ENCODE results near the gene PLD1. TPM values are rescaled to one million over a fixed set of nuclear protein-coding genes. Genes with fewer than 3 reads are reported as not detected.

The PLD1 gene
- total RNA-seq, 4 donors from 2014 or later = 30.9 to 67.9 (median 56.0) TPM

DNA sequence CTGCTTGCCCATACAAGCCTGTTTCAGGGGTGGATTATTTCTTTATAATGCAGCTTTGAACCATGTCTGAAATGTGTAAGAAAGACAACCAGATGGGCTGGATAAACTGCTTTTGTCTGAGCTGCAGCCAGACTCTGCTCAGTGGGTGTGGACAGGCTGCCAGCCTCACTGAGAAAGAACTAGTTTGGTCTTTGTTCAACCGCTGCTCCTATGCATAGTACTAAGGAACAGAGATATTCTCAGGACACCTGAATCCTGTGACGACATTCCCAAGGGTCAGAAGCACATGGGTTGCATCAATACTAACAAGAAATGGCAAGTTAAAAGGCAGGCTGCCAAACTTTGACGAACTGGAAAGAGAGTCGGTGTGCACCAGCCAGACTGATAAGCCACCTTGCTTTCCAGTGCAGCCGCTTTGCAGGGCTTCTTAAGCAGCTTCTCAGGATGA lies 57.2 kb downstream of the PLD1 start:
- TF ChIP-seq, protein P1, sequence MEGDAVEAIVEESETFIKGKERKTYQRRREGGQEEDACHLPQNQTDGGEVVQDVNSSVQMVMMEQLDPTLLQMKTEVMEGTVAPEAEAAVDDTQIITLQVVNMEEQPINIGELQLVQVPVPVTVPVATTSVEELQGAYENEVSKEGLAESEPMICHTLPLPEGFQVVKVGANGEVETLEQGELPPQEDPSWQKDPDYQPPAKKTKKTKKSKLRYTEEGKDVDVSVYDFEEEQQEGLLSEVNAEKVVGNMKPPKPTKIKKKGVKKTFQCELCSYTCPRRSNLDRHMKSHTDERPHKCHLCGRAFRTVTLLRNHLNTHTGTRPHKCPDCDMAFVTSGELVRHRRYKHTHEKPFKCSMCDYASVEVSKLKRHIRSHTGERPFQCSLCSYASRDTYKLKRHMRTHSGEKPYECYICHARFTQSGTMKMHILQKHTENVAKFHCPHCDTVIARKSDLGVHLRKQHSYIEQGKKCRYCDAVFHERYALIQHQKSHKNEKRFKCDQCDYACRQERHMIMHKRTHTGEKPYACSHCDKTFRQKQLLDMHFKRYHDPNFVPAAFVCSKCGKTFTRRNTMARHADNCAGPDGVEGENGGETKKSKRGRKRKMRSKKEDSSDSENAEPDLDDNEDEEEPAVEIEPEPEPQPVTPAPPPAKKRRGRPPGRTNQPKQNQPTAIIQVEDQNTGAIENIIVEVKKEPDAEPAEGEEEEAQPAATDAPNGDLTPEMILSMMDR (IDR thresholded peaks at IDR 0.05) = no peak
- TF ChIP-seq POLR2A (IDR thresholded peaks at IDR 0.05) = no peak
- 28 to 39% methylated on average over 3 of the region's 5 CpGs for WGBS, 2 donors

GRCh38 chr3:171752329-171752728 lies 58.0 kb downstream of the PLD1 start:
- peak overlapping the region; percentile 31 to 89 (median 70) for H3K27ac ChIP-seq
- intact Hi-C loops (cut with DNase I) = no loop called here
- H3K36me3 ChIP-seq = no peaks in the 10 kb centered on the region
- WGBS, 2 donors = 69 to 73% methylated on average over 2 of the region's 2 CpGs
- no peak overlapping the region for H3K4me3 ChIP-seq
- no peak for DNase-seq
- H3K4me1 ChIP-seq = peaks cover 6 to 94% (median 32%) of the 10 kb centered on the region in 3 donors
- H3K9me3 ChIP-seq = no peaks in the 10 kb centered on the region
- no peaks in the 10 kb centered on the region for H3K27me3 ChIP-seq
- TF ChIP-seq, protein P1 (IDR thresholded peaks at IDR 0.05) = no peak
- TF ChIP-seq POLR2A (IDR thresholded peaks at IDR 0.05) = no peak

More for the DNA sequence above, 57.2 kb downstream of the PLD1 start:
- Histone ChIP-seq H3K36me3 (no peaks in the 10 kb centered on the region), H3K9me3 (no peaks in the 10 kb centered on the region), H3K4me1 (peaks cover 6 to 94% (median 29%) of the 10 kb centered on the region in 3 donors), H3K4me3 (peak overlapping the region in 1 of 4 donors; percentile 7), H3K27ac (peak overlapping the region; percentile 69 to 89 (median 82)), H3K27me3 (no peaks in the 10 kb centered on the region)
- DNase-seq = peak; percentile 10
- intact Hi-C loops (cut with DNase I) = no loop called here

- intact Hi-C loops (cut with DNase I) = no loop called here
- no peak for TF ChIP-seq POLR2A (IDR thresholded peaks at IDR 0.05)
- TF ChIP-seq, protein P1 (IDR thresholded peaks at IDR 0.05) = no peak
- Histone ChIP-seq H3K27ac (peak overlapping the region in 2 of 4 donors; percentile 22 to 54), H3K36me3 (peaks cover 0 to 20% (median 0%) of the 10 kb centered on the region in 3 donors), H3K27me3 (no peaks in the 10 kb centered on the region), H3K9me3 (no peaks in the 10 kb centered on the region), H3K4me3 (no peak overlapping the region), H3K4me1 (peaks cover 0 to 78% (median 22%) of the 10 kb centered on the region in 3 donors)
- DNase-seq = no peak
- 56 to 78% methylated on average over 1 of the region's 1 CpG for WGBS, 2 donors
These were observed 61.2 kb downstream of the PLD1 start for GRCh38 chr3:171749124-171749523.

DNA sequence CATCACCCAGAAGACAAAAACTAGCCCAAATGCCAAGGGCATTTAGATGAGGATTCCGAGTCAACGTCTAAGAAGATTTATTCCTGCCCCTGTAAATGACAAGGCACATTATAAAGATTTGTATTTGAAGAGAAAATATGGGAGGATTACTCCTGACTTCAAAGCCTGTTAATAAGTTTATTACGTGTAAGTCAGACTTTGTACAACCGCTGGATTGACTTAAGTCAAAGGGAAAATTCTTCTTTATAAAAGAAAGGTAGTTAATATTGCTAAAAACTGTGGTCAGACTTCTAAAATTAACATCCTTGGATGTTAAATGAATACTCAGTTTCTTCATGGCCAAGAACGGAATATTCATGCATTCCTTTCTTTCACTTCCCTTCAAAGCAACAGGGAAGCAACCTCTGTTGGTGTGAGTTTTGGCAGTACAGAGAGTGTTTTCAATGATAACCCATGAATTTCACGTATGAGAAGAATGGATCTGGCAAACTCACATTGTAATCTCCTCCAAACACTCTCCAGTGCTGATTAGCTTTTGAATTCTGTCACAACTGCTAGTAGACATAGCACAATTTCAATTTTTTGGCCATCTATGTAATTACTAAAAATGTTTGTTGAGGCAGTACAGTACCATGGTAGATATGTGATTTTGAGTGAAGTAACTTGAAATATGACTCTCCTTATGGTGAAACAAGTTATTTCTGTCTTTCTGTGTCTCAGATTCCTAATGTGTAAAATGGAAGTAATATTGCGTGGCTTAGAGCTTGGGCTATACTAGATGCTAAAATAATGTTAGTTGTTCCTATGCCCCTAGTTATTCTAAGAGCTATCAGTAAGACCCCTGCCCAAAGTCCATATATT lies 62.0 kb downstream of the PLD1 start:
- Histone ChIP-seq H3K4me3 (no peak overlapping the region), H3K27me3 (no peaks in the 10 kb centered on the region), H3K36me3 (peaks cover 0 to 20% (median 0%) of the 10 kb centered on the region in 3 donors), H3K27ac (peak overlapping the region in 2 of 4 donors; percentile 22 to 54), H3K9me3 (no peaks in the 10 kb centered on the region), H3K4me1 (peaks cover 0 to 78% (median 15%) of the 10 kb centered on the region in 3 donors)
- WGBS, 2 donors = 62 to 64% methylated on average over 7 of the region's 7 CpGs
- no peak for TF ChIP-seq POLR2A (IDR thresholded peaks at IDR 0.05)
- TF ChIP-seq, protein P1 (IDR thresholded peaks at IDR 0.05) = no peak
- no peak for DNase-seq
- intact Hi-C loops (cut with DNase I) = no loop called here

Measured in esophagus squamous epithelium (tissue), 5 donors.